ENCODE results near the gene TSC22D3.
"Not testable (repeated sequence)": the region's sequence is repeated elsewhere in the genome, so short reads cannot be mapped to it uniquely, and the experiment has no call there.

Gene TSC22D3

DNA sequence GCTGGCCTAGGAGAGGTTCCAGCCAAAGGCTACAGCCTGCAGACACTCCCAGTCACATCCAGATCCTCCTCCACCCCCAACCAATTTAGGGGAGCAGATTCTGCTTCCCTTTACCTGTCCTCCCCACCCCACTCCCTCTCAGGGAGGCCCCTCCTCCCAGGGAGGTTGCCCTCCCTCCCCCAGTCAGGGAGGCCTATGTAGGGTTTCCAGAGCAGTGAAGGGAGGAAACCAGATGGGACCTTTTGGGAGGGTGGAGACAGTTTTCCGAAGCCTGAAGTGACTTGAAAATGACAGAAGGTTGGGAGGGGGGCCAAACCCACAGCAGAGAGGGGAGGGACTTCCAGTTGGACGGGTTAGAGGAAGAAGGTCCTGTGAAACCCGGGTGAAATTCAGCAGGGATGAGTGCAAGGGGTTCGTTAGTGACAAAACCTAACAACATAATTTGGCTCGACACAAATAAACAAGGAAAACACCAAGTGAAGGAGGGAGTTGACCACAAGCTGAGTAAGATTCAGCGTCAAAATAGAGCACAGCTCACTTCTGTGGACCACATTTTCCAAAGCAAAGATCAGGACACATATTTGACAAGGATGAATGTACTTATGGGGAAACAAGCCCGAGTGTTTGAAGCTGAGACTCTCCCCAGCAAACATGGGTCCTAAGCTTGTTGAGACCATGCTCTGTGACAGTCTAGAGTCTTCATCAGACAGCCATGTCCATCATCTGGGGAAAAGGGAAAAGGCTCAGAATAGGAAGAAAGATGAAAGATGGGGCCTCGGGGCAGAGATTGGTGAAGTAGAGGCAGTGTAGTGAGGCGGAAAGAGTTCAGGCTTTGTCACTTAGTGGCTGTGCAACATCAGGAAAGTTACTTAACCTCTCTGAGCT is 100.9 kb downstream of the TSC22D3 start:
- no peak overlapping the region for H3K4me3 ChIP-seq (ENCODE audit: low read depth, low read length)
- TF ChIP-seq, protein P1, sequence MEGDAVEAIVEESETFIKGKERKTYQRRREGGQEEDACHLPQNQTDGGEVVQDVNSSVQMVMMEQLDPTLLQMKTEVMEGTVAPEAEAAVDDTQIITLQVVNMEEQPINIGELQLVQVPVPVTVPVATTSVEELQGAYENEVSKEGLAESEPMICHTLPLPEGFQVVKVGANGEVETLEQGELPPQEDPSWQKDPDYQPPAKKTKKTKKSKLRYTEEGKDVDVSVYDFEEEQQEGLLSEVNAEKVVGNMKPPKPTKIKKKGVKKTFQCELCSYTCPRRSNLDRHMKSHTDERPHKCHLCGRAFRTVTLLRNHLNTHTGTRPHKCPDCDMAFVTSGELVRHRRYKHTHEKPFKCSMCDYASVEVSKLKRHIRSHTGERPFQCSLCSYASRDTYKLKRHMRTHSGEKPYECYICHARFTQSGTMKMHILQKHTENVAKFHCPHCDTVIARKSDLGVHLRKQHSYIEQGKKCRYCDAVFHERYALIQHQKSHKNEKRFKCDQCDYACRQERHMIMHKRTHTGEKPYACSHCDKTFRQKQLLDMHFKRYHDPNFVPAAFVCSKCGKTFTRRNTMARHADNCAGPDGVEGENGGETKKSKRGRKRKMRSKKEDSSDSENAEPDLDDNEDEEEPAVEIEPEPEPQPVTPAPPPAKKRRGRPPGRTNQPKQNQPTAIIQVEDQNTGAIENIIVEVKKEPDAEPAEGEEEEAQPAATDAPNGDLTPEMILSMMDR (IDR thresholded peaks at IDR 0.05; ENCODE audit: low read depth, low read length), result no peak

DNA sequence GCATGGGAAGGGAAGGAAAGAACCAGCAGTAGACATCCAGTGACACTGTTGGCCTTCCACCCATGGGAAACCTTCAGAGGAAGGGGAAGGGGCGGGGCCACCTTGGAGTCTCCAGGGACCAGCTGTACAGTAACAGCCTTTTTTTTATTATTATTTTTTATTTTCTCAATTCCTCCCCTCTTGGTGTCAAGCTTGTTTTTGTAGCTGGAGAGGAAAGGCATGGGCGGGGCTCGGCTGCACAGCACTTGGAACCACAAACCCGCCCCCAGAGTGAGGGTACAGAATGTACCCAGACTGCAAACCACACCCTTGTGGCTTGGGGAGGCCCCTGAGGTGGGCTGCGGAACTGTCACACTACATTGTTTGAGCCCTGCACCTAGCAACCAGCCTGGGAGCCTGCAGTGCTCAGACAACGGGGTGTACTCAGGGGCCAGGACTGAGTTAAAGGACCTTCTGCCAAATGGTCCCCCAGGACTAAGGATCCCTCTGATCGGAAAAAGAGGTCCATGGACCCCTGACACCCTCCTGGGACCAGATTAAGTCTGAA is 101.6 kb downstream of the TSC22D3 start:
- H3K4me3 ChIP-seq (ENCODE audit: low read depth, low read length), result no peak overlapping the region
- TF ChIP-seq, protein P1 (IDR thresholded peaks at IDR 0.05; ENCODE audit: low read depth, low read length), result no peak

DNA sequence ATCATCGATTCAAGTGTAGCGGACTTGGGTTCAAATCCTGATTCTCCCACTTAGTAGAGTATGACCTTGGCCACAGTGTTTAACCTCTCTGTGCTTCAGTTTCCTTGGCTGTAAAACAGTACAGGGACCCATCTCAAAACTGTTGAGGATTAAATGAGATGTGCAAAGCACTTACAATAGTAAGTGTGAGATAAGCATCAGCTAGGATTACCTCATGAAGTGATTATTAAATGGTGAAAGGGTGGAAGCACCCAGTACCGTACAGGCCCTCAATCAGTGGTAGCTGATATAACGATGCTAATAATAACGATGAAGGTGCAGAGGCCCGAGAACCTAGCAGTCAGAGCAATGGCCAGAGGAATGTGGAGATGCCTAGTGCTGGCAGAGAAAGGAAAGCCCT is 102.2 kb downstream of the TSC22D3 start:
- H3K4me3 ChIP-seq (ENCODE audit: low read depth, low read length), result no peak overlapping the region
- TF ChIP-seq, protein P1 (IDR thresholded peaks at IDR 0.05; ENCODE audit: low read depth, low read length), result no peak

DNA sequence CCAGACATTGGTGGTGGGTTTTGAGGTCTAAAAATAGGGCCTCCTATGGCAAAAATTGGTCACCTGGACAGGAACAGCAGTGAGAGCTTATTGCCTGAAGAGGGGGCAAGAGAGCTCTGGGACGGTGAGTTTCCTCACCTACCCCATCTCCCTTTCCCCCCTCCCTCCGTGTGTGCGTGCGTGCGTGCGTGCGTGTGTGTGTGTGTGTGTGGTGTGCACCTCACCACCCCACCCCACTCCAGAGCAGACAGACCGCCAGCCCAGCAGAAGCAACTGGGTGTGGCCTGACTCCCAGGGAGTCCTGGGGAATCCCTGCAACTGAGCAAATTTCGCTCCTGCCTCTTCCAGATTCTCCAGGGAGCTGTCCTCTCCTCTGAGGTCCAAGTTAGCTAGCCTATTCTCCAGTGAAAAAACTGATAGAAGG is 102.6 kb downstream of the TSC22D3 start:
- H3K4me3 ChIP-seq (ENCODE audit: low read depth, low read length), result no peak overlapping the region
- TF ChIP-seq, protein P1 (IDR thresholded peaks at IDR 0.05; ENCODE audit: low read depth, low read length), result peak; percentile 46

DNA sequence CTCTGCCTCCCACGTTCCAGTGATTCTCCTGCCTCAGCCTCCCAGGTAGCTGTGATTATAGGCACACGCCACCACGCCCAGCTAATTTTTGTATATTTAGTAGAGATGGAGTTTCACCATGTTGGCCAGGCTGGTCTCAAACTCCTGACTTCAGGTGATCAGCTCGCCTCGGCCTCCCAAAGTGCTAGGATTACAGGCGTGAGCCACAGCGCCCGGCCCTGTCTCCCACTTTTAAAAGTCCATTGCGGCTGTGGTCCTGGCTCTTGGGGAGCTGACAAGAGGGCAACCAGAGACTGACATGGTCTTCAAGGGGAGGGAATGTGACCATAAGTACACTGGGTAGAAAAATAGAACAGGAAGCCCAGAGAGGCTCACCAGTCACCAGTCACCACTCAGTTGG is 104.3 kb downstream of the TSC22D3 start:
- not testable (repeated sequence) for H3K4me3 ChIP-seq (ENCODE audit: low read depth, low read length)

DNA sequence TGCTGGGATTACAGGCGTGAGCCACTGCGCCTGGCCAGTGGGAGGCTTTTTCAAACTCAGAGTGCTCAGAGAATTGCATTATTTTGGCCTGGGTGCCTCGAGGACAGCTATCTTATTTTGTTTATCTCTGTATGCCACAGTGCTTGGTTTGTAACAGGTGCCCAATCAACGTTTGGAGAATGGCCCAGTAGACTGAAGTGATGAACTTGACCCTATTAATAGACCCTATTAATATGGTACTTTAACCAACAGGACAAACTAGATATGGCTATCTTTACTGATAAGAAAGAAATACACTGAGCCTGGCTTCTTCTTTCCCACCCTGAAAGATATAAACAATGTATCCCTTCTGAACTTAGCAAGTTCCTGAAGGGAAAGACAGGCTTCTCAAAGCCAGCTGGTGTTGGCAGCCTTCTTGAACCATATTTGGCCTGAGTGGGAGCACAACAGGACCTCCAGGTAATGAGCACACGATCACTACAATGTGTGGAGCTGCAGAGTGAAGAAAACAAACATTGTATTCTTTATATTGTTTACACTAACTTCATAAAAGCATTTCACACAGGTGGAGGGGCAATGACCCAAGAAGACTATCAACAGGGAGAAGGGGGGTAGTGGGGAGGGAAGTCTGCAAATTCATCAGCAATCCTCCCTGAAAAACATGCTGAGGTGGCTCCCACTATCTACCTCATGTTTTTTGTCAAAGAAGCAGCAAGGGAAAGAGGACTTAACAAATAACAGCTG is 105.5 kb downstream of the TSC22D3 start:
- no peak overlapping the region for H3K4me3 ChIP-seq (ENCODE audit: low read depth, low read length)
- TF ChIP-seq, protein P1 (IDR thresholded peaks at IDR 0.05; ENCODE audit: low read depth, low read length), result no peak

DNA sequence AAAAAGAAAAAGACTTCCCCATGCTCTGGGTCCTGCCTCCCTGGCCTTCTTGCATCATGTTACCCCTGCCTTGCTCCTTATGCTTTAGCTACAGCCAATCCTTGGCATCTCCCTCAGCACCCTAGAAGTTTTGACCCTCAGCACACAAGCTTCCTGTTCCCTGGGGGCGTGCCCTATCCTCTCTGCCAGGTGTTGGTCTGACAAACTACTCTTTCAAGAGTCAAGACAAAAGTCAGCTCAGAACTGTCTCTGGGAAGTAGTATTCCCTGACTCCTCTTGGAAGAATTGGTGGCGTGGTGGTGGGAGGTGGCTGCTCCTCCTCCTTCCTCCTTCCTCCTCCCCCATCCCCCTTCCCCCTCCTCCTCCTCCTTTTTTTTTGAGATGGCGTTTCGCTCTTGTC is 106.3 kb downstream of the TSC22D3 start:
- TF ChIP-seq, protein P1 (IDR thresholded peaks at IDR 0.05; ENCODE audit: low read depth, low read length), result no peak

DNA sequence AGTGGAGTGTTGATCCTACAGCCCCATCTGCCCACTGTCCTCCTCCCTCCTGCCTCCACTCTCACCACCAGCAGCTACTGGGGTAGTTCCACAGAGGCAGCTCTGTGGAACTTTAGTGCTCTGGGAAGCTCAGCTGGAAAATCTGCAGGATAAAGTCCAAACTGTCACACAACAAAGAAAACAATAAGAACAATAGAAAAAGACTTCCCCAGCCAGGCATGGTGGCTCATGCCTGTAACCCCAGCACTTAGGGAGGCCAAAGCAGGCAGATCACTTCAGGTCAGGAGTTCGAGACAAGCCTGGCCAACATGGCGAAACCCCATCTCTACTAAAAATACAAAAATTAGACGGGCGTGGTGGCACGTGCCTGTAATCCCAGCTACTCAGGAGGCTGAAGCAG is 106.9 kb downstream of the TSC22D3 start:
- H3K4me3 ChIP-seq (ENCODE audit: low read depth, low read length), result not testable (repeated sequence)

More for the DNA sequence above, 106.3 kb downstream of the TSC22D3 start:
- H3K4me3 ChIP-seq (ENCODE audit: low read depth, low read length), result no peak overlapping the region

All from WI38 (cell line).